HG03342 (cell line): ENCODE data around the gene INPP4A.

Experiments used
- ATAC-seq: cut with Tn5 transposase; IDR thresholded peaks from one replicate; pipeline ENCODE4 v1.9.1; 2021; ENCODE audit warnings: mild to moderate bottlenecking, moderate library complexity; ENCODE audit not compliant: unreplicated experiment

Gene INPP4A

DNA sequence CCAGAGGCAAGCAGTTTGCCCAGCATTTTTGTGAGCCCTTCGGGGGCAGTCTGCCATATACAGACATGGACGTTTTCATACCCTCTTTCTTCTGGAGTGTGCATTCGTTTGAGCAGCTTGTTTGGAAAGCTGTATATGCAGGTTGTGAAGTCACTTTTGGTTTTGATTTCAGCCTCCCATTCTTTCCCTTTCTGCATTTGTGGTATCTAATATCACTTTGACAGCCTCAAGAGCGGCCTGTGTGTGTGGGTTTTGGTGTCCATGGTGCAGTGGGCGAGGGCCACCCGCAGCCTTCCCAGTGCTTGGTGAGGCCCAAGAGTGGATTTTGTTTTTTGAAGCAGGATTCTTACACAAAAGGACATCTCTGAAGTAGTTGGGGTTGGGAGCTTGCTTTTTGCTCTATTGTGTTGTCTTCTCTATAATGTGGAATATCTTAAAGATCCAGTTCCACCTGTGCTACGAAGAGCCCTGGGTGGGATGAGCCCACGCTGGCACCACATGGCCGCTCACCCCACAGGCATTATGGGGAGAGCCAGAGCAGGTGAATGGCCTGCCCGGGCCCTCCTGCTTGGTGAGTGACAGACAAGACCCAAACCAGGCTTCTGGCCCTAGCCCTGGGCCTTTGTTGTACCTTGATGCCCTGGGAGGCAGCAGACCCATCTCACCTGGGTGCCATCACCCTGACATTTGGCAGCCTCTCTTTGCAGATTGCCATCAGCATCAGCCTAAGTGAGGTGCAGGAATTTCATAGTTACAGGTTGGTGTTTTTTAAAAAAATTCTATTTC lies 29.5 kb downstream of the INPP4A start:
- ATAC-seq, result no peak

DNA sequence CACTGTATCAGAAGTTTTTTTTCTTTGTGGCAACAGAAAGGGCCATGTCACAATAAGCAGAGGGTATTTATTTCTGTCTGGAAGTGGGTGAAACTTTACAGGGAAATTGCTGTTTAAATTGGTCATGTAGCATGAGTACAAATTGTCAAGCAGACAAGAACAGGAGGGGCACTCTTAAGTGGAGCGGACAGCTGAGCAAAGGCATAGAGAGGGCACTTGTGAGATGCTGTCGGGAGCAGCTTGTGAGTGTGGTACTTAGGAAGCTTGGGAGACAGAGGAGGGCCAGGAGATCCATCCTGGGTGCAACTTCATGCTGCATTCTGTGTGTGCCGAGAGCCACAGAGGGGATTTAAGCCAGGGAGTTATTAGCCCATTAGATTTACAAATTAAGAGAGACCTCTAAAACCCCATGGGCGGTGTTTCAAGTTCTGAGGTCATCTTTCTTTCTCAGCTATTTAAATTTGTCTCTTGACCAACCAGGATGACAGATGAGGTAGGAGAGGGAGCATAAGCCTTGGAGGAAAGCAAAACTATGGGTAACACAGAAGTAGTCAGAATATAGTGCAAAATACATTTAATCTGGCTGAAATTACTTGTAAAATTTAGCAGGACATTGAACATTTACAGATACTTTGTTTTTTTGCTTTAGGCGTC lies 30.4 kb downstream of the INPP4A start:
- ATAC-seq, result no peak

DNA sequence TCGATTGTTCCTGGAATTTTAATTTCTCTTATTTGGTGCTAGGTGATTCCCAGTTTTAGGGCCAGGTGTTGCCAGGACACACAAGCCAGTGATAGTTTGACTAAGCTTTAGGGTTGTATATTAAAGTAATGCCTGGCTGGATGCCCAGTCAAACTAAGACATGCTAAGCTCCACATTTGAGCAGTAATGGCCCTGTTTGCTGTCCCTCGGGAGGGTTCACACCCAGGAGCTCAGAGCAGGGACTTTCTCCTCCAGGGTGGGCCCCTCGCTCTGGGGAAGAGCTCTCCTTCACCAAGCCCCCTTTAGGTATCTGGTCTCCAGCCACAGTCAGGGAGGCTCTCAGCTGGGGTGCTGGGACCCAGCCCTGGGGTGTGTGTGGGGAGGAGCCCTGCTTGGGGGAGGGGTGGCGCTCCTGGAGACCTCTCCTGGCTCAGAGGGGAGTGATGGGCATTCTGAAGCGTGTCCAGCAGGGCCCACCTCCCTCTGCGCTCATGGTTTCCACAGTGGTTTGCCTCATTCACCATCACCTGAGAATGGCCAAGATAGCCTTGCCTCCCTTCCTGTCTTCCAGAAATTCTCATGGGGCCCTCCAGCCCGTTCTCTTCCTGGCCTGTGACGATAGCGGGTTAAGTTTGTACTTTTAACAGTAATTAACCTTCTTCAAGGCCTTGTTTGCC lies 31.7 kb downstream of the INPP4A start:
- ATAC-seq, result no peak

GRCh38 chr2:98477036-98477435 lies 32.4 kb downstream of the INPP4A start:
- no peak for ATAC-seq

GRCh38 chr2:98477506-98477905 lies 32.8 kb downstream of the INPP4A start:
- no peak for ATAC-seq

GRCh38 chr2:98478088-98478551 lies 33.5 kb downstream of the INPP4A start:
- ATAC-seq, result no peak

DNA sequence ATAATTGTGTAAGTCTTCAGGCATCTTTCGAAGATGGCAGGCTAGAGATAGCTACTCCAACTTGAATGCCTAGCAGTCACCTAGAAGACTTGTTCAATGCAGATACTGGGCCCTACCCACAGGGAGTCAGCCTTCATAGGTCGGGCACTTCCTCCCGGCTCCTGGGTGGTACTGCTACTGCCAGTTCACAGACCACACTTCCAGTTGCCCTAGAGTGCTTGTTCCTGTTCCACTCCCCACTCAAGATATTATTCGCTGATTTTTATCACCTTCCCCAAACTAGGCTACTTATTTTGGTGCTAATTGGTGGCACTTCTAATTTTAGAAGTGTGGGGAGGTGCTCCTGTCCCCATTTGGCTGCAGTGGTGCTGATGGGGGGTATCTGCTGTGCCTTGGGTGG lies 34.2 kb downstream of the INPP4A start:
- ATAC-seq, result no peak

- no peak for ATAC-seq
Measured at GRCh38 chr2:98479371-98479770, 34.7 kb downstream of the INPP4A start.

DNA sequence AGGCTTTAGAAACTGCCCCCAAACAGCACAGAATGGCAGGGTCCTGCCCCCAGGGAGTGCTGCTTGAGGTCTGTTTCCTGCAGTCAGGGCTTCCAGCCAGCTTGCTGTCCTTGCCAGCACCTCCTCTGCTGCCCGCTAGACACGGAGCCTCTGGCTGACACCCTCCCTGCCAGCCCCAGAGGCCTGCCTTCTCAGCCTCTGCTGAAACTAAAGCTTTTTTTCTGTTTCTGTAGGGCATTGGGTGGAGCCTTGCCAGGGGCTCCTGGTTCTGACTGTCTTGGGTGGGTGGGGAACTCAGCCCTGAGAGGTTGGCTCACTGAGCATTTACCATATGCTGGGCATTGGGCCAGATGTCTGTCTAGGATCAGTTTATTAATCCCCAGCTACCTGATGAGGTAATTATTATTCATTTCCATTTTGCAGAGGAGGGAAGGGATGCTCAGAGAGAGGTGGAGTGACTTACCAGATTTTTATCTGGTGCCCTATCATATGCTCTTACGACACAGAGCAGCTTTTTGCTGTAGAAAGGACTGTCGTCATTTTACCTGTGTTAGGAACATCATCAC lies 35.4 kb downstream of the INPP4A start:
- ATAC-seq, result peak; percentile 18

DNA sequence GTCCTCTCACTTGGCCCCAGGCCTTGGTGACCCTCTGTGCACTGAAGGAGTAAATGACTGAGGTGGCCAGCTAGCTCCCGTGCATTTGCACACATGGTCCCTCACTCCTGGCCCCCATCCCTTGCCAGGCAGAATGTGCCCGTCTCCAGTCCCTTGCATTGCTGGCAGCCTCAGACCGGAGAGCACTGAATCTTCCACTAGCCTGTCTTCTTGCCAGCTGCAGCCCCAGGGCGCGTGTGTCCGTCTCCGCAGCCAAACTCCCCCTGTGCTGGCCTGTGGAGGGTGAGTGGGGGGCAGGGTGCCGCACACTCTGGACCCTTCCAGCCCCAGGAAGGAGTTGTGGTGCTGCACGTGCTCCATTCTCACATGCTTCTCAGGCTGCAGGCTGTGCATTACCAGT lies 35.9 kb downstream of the INPP4A start:
- ATAC-seq, result no peak

DNA sequence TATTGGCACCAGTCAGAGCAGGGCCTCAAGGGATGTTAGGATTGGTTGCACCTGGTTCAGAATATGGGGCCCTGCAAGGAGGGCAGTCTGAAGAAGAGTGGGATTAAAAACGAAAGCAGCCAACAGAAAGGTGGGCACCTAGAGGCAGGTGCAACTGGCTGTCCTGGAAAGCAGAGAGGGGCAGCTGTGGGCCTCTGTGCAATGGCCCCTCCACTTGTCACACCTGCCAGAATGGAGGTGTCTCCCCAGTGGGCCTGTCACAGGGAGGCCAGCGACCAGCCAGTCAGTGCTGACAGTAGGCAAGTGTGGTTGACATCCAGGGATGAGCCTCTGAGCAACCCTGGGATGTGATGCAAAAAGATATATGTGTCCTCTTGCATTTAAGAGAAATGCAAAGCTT lies 37.7 kb downstream of the INPP4A start:
- ATAC-seq, result no peak

DNA sequence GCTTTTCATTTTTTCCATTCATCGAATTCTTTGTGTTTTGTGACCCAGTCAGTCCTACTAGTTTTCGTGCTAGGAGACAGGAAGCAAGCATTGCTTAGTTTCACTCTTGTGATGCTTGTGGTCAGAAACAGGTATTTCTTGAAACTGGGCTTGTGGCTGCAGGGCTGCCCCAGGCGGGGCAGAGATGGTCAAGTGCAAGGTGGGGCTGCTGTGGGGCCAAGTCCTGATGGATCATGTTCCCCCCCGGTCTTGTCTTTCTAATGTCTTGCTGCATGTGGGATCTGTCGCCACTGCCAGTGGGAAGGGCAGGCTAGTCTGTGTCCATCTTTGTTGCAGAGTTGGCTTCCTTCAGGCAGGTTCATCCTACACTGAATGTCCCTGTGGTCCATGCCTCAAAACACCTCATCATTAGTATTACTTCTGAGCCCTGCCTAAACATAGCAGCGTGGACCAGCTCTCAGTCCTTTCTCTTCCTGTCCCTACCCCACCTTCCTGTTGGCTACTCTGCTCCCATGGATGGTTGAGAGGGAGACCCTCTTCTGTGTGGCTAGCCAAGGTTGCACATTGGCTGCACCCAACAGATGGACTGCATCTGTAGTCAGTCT lies 38.7 kb downstream of the INPP4A start:
- peak; percentile 56 for ATAC-seq

DNA sequence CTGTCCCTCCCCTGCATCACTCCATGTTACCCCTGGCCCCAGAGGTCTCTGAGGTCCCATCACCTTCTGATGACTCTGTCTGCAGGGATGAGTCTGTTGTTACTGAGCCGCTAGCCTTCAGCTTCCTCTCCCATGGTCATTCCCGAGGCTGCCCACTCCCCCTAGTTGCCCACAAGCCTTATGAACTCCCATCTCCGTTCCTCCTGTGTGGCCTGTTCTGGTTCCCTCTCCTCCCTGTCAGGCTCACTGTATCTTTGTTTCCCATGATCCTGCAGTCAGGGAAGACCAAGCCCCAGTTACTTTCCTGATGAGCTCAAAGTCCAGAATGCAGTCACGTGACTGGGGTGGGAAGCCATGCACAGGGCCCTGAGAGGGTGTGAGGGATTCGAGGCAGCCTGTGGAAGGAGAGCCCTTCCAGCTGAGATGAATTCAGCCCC lies 39.5 kb downstream of the INPP4A start:
- ATAC-seq, result no peak

GRCh38 chr2:98484652-98485452 lies 40.2 kb downstream of the INPP4A start:
- ATAC-seq, result no peak

- ATAC-seq, result no peak
Measured at GRCh38 chr2:98485453-98485755, 40.7 kb downstream of the INPP4A start.

GRCh38 chr2:98486374-98486981 lies 41.8 kb downstream of the INPP4A start:
- ATAC-seq, result no peak

DNA sequence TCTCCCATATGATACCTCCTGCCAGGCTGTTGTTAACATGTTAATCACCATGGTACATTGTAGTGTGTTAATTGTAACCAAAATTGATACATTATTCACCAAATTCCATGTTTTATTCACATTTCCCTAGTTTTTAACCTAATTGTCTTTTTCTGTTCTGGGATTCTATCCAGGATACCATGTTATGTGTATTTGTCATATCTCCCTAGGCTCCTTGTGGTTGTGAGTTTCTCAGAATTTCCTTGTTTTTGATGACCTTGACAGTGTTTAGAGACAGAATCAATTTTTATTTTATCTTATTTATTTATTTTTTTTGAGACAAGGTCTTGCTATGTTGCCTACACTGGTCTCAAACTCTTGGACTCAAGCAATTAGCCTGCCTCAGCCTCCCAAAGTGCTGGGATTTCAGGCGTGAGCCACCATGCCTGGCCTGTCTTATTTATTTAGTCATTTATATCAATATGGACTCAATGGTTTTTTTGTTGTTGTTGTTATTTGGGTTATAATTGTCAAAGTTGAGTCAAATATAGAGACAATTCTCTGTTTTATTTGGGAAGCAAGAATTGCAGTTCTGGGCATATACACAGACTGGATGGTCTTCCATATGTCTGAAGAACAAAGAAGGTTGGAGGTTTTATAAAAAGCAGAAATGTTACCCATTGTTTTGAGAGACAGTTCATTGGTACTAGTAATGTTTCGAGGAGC lies 42.6 kb downstream of the INPP4A start:
- no peak for ATAC-seq

GRCh38 chr2:98487806-98488189 lies 43.1 kb downstream of the INPP4A start:
- ATAC-seq, result peak; percentile 56

- ATAC-seq, result no peak
Measured at GRCh38 chr2:98488252-98488651, 43.6 kb downstream of the INPP4A start.
